ENCODE data around the gene GABRP. TPM values are rescaled to one million over a fixed set of nuclear protein-coding genes. Genes with fewer than 3 reads are reported as not detected.

GABRP gene
- total and polyA plus RNA-seq, 9 donors: 0.13 to 3.9 (median 0.24) TPM; not detected in 2

- H3K36me3 ChIP-seq: no peaks in the 10 kb centered on the region
- H3K9me3 ChIP-seq: no peaks in the 10 kb centered on the region
- no peaks in the 10 kb centered on the region for H3K27me3 ChIP-seq
- WGBS, 3 donors: 78 to 81% (median 78%) methylated on average over 10 of the region's 10 CpGs
- no peak overlapping the region for H3K27ac ChIP-seq
- no peak overlapping the region for H3K4me3 ChIP-seq
- no peak for DNase-seq
- TF ChIP-seq EP300 (IDR thresholded peaks at IDR 0.05) (no peak), POLR2A (IDR thresholded peaks at IDR 0.05) (no peak), CTCF (IDR thresholded peaks at IDR 0.05) (no peak)
- intact Hi-C loops (cut with DNase I): loop anchor here in 1 of 4 donors (10.0 kb wide), 1 partner anchor 587 kb away; no protein-coding TSS in a partner anchor
- H3K4me1 ChIP-seq (ENCODE audit: insufficient read depth): no peaks in the 10 kb centered on the region
These were observed 35.7 kb upstream of the GABRP start for GRCh38 chr5:170747851-170748250.

GRCh38 chr5:170748951-170749471, 34.5 kb upstream of the GABRP start:
- no peak for TF ChIP-seq EP300 (IDR thresholded peaks at IDR 0.05)
- no peak for TF ChIP-seq POLR2A (IDR thresholded peaks at IDR 0.05)
- no peak for TF ChIP-seq CTCF (IDR thresholded peaks at IDR 0.05)
- H3K36me3 ChIP-seq: no peaks in the 10 kb centered on the region
- WGBS, 3 donors: 49 to 57% (median 55%) methylated on average over 13 of the region's 13 CpGs
- H3K27me3 ChIP-seq: no peaks in the 10 kb centered on the region
- intact Hi-C loops (cut with DNase I): loop anchor here in 1 of 4 donors (10.0 kb wide), 1 partner anchor 586 kb away; no protein-coding TSS in a partner anchor
- no peaks in the 10 kb centered on the region for H3K9me3 ChIP-seq
- no peak overlapping the region for H3K27ac ChIP-seq
- H3K4me3 ChIP-seq: no peak overlapping the region
- no peaks in the 10 kb centered on the region for H3K4me1 ChIP-seq (ENCODE audit: insufficient read depth)
- no peak for DNase-seq

GRCh38 chr5:170749911-170750431, 33.6 kb upstream of the GABRP start:
- Histone ChIP-seq H3K36me3 (no peaks in the 10 kb centered on the region), H3K27me3 (no peaks in the 10 kb centered on the region), H3K4me3 (no peak overlapping the region), H3K27ac (no peak overlapping the region), H3K4me1 (ENCODE audit: insufficient read depth) (no peaks in the 10 kb centered on the region), H3K9me3 (no peaks in the 10 kb centered on the region)
- 72 to 77% (median 74%) methylated on average over 7 of the region's 7 CpGs for WGBS, 3 donors
- no peak for TF ChIP-seq CTCF (IDR thresholded peaks at IDR 0.05)
- TF ChIP-seq POLR2A (IDR thresholded peaks at IDR 0.05): no peak
- TF ChIP-seq EP300 (IDR thresholded peaks at IDR 0.05): no peak
- DNase-seq: no peak
- intact Hi-C loops (cut with DNase I): loop anchor here in 1 of 4 donors (10.0 kb wide), 1 partner anchor 585 kb away; no protein-coding TSS in a partner anchor

GRCh38 chr5:170750791-170751190, 32.7 kb upstream of the GABRP start:
- H3K4me1 ChIP-seq (ENCODE audit: insufficient read depth): no peaks in the 10 kb centered on the region
- H3K27ac ChIP-seq: no peak overlapping the region
- intact Hi-C loops (cut with DNase I): no loop called here
- DNase-seq: no peak
- H3K27me3 ChIP-seq: no peaks in the 10 kb centered on the region
- H3K9me3 ChIP-seq: no peaks in the 10 kb centered on the region
- H3K4me3 ChIP-seq: no peak overlapping the region
- WGBS, 3 donors: 67 to 83% (median 69%) methylated on average over 6 of the region's 6 CpGs
- TF ChIP-seq CTCF (IDR thresholded peaks at IDR 0.05): no peak
- no peak for TF ChIP-seq POLR2A (IDR thresholded peaks at IDR 0.05)
- TF ChIP-seq EP300 (IDR thresholded peaks at IDR 0.05): no peak
- no peaks in the 10 kb centered on the region for H3K36me3 ChIP-seq
